ENCODE measurements around the gene STK32B. TPM values are rescaled to one million over a fixed set of nuclear protein-coding genes. Genes with fewer than 3 reads are reported as not detected.

The STK32B gene
- total and polyA plus RNA-seq, 9 of the 15 experiments (the other 6 are each of a cell fraction or from before 2014, with no cell fraction given): 0.03 to 0.20 (median 0.07) TPM; not detected in 2

DNA sequence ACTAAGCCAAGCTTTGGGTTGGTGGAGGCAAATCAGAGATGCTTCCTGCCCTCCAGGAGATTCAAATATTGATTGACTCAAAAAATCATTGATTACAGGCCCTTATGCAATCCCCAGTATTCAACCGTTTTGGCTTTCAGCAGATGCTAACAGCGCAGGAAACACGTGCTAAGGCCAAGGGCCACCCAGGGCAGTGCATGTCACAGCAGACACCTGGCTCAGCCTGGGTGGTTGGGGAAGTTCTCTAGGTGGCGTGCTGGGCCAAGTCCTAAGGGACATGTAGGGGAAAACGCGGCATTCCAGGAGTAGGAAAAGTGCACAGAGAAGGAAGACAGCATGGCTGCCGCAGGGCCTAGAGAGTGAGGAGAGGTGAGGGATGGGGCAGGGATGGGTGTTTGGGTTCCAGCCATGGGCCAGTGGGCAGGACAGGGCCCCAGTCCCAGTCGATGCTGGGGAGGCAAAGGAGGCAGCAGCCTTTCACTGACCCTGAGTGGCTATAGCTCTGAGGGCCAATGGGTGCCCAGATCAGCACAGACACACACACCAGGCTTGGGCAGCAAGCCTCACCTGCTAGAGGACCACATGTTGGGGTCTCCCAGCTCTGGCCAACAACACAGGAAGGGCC lies 418.0 kb downstream of the STK32B start (continued):
- TF ChIP-seq JUN (IDR thresholded peaks at IDR 0.05; ENCODE audit: borderline replicate concordance, low read depth, low read length): no peak
- TF ChIP-seq JUN (CRISPR knock-in tag; IDR thresholded peaks at IDR 0.05; ENCODE audit: borderline replicate concordance): no peak
- no peak for TF ChIP-seq ZBTB1 (CRISPR knock-in tag; IDR thresholded peaks at IDR 0.05; ENCODE audit: borderline replicate concordance, low read depth)
- TF ChIP-seq ZNF280B (CRISPR knock-in tag; IDR thresholded peaks at IDR 0.05): no peak
- no peak for TF ChIP-seq SMAD2 (IDR thresholded peaks at IDR 0.05; ENCODE audit: low read depth, low read length)
- TF ChIP-seq KLF10 (CRISPR knock-in tag; IDR thresholded peaks at IDR 0.05): no peak

GRCh38 chr4:5469861-5470260 lies 418.6 kb downstream of the STK32B start:
- Histone ChIP-seq H3K27me3 (ENCODE audit: control insufficient read depth in 2 of 2, insufficient read depth in 2 of 2, low read length in 2 of 2) (peaks cover 0 to 46% of the 10 kb centered on the region in 2 experiments; a peak in 2 of 5 replicates), H3K9me3 (replicated peaks; ENCODE audit: control insufficient read depth, insufficient read depth, low read depth, low read length) (no peaks in the 10 kb centered on the region), H3K4me2 (ENCODE audit: insufficient read depth, low read length) (no peak overlapping the region), H2AFZ (ENCODE audit: low read depth, low read length) (no peak overlapping the region), H3K4me3 (no peak overlapping the region), H3K9me1 (ENCODE audit: control insufficient read depth, insufficient read depth, low read length) (no peaks in the 10 kb centered on the region), H3K4me1 (replicated peaks in 1 of 2; ENCODE audit: control insufficient read depth in 2 of 2, insufficient read depth in 2 of 2, low read length in 2 of 2) (no peaks in the 10 kb centered on the region), H3K27ac (ENCODE audit: extremely low read depth, low read depth, low read length) (no peak overlapping the region), H3K79me2 (ENCODE audit: control insufficient read depth, insufficient read depth, low read length) (no peaks in the 10 kb centered on the region), H3K36me3 (ENCODE audit: control insufficient read depth, insufficient read depth, low read length) (no peaks in the 10 kb centered on the region), H3K9ac (ENCODE audit: insufficient read depth in 1 of 2, low read depth in 2 of 2, low read length in 2 of 2) (no peak overlapping the region), H4K20me1 (replicated peaks; ENCODE audit: control insufficient read depth, insufficient read depth, low read length) (no peaks in the 10 kb centered on the region)
- in situ Hi-C loops (cut with MboI) (no loop called here), intact Hi-C loops (cut with micrococcal nuclease) (no loop called here)
- no peak for FAIRE-seq
- POLR2A ChIA-PET: no interaction called here
- no peak for ATAC-seq
- no TSS peak for BruUV-seq (replicated peaks)
- TF ChIP-seq, protein P1, sequence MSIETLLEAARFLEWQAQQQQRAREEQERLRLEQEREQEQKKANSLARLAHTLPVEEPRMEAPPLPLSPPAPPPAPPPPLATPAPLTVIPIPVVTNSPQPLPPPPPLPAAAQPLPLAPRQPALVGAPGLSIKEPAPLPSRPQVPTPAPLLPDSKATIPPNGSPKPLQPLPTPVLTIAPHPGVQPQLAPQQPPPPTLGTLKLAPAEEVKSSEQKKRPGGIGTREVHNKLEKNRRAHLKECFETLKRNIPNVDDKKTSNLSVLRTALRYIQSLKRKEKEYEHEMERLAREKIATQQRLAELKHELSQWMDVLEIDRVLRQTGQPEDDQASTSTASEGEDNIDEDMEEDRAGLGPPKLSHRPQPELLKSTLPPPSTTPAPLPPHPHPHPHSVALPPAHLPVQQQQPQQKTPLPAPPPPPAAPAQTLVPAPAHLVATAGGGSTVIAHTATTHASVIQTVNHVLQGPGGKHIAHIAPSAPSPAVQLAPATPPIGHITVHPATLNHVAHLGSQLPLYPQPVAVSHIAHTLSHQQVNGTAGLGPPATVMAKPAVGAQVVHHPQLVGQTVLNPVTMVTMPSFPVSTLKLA (conservative IDR thresholded peaks at IDR 0.05): no peak
- TF ChIP-seq, protein P2, sequence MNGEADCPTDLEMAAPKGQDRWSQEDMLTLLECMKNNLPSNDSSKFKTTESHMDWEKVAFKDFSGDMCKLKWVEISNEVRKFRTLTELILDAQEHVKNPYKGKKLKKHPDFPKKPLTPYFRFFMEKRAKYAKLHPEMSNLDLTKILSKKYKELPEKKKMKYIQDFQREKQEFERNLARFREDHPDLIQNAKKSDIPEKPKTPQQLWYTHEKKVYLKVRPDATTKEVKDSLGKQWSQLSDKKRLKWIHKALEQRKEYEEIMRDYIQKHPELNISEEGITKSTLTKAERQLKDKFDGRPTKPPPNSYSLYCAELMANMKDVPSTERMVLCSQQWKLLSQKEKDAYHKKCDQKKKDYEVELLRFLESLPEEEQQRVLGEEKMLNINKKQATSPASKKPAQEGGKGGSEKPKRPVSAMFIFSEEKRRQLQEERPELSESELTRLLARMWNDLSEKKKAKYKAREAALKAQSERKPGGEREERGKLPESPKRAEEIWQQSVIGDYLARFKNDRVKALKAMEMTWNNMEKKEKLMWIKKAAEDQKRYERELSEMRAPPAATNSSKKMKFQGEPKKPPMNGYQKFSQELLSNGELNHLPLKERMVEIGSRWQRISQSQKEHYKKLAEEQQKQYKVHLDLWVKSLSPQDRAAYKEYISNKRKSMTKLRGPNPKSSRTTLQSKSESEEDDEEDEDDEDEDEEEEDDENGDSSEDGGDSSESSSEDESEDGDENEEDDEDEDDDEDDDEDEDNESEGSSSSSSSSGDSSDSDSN (IDR thresholded peaks at IDR 0.05; ENCODE audit: borderline replicate concordance in 1 of 2, low read depth in 2 of 2, low read length in 2 of 2): no peak
- TF ChIP-seq PATZ1 (CRISPR knock-in tag; IDR thresholded peaks at IDR 0.05; ENCODE audit: borderline replicate concordance) (no peak), BRF2 (IDR thresholded peaks at IDR 0.05; ENCODE audit: borderline replicate concordance, insufficient read depth, insufficient read length) (no peak)
- CTCF ChIA-PET (ENCODE audit: low intra/inter-chr PET ratio): no interaction called here
- WGBS (ENCODE audit: insufficient coverage, low coverage, missing lambda C conversion rate): 0% methylated on average over 5 of the region's 5 CpGs
- DNase-seq (ENCODE audit: extremely low read depth in 1 of 4, low spot score in 3 of 4): no peak
